ENCODE data around the gene PMEL.
A peak's percentile ranks its signal among the peaks of the same experiment; 100 is the strongest.
"Not testable (repeated sequence)": the region's sequence is repeated elsewhere in the genome, so short reads cannot be mapped to it uniquely, and the experiment has no call there.

The PMEL gene

DNA sequence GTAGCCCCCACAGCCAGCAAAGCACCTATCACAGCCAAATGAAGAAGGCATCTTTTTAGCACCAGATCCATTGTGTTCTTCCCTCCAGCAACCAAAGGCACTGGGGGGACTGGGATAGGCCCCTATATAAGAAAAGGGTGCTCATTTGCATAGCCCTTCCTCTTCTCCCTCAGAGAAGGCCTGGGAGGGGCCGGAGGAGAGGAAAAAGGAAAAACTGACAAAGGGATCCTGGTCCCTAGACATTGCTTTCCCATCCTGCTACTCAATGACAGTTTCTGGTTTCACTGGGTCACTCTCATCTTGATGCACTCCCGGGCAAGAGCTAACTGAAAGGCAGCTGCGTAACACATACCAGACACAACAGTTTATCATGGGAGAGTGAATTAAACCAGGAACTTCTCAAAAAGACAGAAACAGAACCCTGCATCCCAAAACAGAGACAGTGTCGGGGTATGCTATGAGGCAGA lies at the start of gene PMEL:
Gene PMEL, minus strand, starts transcription at position 102 of the 467 bp plus-strand sequence. Its CDS starts 31 bp downstream, at position 71.
- no peak for DNase-seq

- DNase-seq = no peak
These were observed 48.4 kb upstream of the PMEL start for GRCh38 chr12:56014205-56014604.

DNA sequence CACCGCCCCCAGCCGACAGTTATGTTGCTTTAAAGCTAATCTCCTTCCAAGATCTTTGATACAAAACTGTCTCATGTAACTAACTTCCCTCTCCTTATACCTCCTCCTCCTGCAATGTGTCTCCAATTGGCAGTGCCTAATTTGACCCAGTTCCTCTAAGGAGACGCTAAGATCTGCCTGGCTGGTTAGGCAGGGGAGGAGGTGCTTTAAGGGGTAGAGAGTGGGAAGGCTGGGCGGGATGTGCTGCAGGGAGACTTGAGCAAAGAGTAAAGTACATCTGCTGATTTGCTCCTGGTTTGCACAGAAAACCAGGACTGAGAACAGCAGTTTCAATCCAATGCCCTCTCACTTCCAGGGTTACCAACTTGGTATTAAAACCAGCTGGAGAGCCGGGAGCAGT lies 47.6 kb upstream of the PMEL start:
- DNase-seq = no peak

- no peak for DNase-seq
These were observed 45.8 kb upstream of the PMEL start for GRCh38 chr12:56011509-56012090.

- DNase-seq = no peak
These were observed 44.3 kb upstream of the PMEL start for GRCh38 chr12:56010111-56010570.

GRCh38 chr12:56007564-56008559 lies 42.0 kb upstream of the PMEL start:
- peak in 1 of 2 donors; percentile 61 for DNase-seq

- no peak for DNase-seq
These were observed 38.4 kb upstream of the PMEL start for GRCh38 chr12:56004211-56004610.

DNA sequence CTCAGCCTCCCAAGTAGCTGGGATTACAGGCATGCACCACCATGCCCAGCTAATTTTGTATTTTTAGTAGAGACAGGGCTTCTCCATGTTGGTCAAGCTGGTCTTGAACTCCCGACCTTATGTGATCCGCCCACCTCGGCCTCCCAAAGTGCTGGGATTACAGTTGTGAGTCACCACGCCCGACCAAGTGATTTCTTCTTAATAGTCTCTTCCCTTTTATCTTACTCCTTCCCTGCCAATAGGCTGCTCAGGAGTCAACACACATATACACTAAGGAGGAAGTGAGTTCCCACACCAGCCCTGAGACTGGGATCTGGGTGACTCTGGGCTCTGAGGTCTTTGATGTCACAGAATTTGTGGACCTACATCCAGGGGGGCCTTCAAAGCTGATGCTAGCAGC lies 37.5 kb upstream of the PMEL start:
- not testable (repeated sequence) for DNase-seq

- DNase-seq = no peak
These were observed 35.8 kb upstream of the PMEL start for GRCh38 chr12:56001487-56002100.

- not testable (repeated sequence) for DNase-seq
These were observed 34.2 kb upstream of the PMEL start for GRCh38 chr12:55999999-56000540.

DNA sequence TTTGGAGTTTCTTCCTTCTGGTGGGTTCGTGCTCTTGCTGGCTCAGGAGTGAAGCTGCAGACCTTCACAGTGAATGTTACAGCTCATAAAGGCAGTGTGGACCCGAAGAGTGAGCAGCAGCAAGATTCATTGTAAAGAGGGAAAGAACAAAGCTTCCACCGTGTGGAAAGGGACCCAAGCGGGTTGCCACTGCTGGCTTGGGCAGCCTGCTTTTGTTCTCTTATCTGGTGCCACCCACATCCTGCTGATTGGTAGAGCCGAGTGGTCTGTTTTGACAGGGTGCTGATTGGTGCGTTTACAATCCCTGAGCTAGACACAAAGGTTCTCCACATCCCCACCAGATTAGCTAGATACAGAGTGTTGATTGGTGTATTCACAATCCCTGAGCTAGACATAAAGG lies 33.7 kb upstream of the PMEL start:
- not testable (repeated sequence) for DNase-seq

DNA sequence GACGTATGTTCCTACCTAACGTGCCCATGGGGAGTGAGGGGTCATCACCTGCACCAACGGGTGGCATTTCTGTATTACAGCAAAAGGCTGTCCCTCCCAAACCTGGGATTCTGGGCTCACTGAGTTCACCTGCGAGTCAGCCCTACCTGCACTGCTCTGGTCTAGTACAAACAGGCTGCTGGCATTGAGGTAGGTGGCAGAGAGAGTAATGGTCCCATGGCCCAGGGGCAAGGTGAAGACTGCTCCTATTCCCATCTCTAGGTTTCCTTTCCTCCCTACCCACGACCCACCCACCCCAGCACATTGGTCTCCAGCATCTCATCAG lies 31.7 kb upstream of the PMEL start:
- no peak for DNase-seq

GRCh38 chr12:55996715-55997534 lies 31.1 kb upstream of the PMEL start, which contains the start of gene SUOX:
SUOX (plus strand) TSS chr12:55997276; CDS start chr12:56002222, 4,946 bp downstream.
- DNase-seq = peak; percentile 45 to 53

DNA sequence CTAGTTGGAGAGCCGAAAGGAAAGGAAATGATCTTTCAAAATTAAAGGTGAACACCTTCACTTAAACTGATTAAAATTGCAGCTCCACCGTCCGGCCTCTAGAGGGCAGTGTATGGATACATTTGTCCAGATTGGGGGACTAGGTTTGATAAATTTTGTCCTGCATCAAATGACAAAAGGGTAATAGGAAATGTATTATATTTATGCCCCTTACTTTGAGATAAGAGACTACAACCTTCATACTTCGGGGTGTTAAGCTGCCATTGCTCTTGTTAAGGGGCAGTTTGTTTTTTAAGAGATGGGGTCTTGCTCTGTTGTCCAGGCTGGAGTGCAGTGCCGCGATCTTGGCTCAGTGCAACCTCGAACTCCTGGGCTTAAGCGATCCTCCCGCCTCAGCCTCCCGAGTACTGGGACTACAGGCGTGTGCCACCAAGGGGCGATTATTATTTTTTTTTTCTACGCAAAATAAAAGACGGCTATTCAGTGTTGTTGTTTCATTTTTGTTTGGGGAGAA lies 30.4 kb upstream of the PMEL start:
- DNase-seq = peak in 1 of 2 donors; percentile 51

DNA sequence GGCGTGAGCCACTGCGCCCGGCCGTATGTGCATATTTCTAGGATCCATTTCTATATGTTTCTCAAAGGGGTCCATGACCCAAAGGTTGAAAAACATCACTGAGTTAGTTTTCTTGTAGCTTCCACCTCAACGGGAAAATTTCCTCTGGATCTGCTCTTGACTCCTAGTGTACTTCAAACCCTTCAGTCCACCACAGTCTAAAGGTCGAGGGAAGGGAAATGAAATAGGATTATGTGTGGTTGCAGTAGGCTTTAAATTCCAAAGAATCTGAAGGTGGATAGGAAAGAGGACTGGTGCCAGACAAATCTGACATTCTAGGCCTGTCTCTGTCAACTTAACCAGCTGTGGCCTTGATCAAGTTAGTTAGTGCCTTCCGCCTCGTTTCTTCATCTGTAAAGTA lies 29.5 kb upstream of the PMEL start:
- DNase-seq = no peak

DNA sequence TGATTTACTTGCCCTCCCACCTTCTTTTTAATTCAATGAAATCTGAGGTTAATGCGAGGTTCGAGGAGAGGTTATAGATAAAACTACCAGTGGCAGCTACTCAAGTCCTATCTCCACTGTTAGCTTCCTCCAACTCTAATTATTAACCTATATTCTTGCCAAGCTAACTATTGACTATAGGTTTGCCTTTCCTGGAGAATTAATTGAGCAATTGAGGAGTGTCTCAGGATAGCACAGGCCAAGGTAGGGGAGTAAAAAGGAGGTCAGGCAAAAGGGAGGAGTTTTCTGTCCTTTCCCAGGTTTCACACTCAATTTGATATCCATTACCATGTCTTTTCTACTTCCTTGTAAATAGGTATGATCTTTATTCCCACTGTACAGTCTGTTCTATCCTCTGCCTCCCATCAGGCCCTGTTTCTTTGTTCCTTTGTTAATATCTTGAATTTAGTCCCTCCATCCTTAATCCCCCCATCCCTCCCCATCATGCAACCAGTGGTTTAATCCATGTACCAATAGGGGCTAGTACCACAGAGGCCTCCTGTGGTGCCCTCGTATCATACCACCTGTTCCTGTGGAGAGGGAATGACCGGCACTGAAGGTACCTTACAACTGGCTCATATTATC lies 27.5 kb upstream of the PMEL start:
- DNase-seq = no peak

DNA sequence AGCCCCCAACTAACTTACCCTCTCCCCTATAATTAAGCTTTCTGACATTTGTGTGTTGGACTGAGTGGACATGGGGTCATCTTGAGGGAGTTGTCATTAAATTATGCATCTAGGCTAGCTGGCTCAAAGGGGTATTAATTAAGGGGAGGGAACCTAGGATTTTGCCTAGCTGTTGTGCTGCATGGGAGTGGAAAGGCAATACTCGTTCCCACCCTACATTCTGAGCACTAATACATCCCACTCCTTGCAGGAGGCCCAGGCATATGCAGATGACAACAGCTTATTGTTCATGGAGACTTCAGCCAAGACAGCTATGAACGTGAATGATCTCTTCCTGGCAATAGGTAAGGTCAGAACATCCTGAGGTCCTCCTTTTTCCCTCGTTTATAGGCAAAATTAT lies 25.3 kb upstream of the PMEL start:
- no peak for DNase-seq

GRCh38 chr12:55985976-55986375 lies 20.1 kb upstream of the PMEL start:
- not testable (repeated sequence) for DNase-seq

DNA sequence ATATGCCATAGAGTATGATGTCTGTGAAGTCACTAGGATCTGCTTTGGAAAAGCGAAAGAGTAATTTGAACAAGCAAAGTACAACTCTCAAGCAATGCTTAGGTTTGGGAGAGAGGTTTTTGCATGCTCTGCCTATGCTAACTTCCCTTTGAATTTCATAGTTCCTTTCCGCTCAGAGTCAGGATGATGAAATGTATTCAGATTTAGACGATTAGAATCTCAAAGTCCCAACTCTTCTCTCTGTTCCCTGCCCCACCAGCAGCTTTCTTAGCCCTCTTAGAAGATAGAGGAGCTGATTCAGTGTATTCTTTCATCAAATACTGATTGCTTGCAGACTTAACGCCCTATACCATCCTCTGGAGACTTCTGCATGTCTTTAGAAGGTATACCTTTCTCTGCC lies 19.5 kb upstream of the PMEL start:
- no peak for DNase-seq

DNA sequence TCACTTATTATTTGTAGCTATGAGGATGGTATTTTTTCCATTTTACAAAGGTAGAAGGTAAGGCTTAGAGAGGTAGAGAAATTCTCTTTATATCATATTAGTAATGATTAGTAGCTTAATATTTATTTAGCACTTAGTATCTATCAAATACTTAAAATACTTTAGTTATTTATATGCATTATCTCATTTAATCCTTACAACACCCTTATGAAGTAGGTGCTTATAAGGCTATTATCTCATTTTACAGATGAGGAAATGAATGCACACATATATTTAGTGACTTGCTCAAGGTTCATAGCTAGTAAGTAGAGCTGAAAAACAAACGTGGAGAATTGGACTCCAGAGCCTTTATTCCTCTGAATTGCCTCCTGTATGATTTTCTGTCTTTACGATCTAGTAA lies 19.0 kb upstream of the PMEL start:
- no peak for DNase-seq

- DNase-seq = peak in 1 of 2 donors; percentile 42
These were observed 17.5 kb upstream of the PMEL start for GRCh38 chr12:55983232-55983842.
